Trophoblast cell (in vitro differentiated cells and primary cell): ENCODE data around the gene PLEKHJ1.
A peak's percentile ranks its signal among the peaks of the same experiment; 100 is the strongest.
"Not testable (repeated sequence)": the region's sequence is repeated elsewhere in the genome, so short reads cannot be mapped to it uniquely, and the experiment has no call there.

ENCODE experiments used
- DNase-seq, 2 donors: peaks; one replicate each; pipeline ENCODE4 v3.0.0-alpha.2; 2016
- H2AFZ ChIP-seq: 2 replicates; pipeline ENCODE4 v1.6.1; 2013; ENCODE audit warnings: low read length, moderate library complexity, mild to moderate bottlenecking; ENCODE audit not compliant: insufficient read depth, poor library complexity
- H2AK5ac ChIP-seq: 2 replicates; pipeline ENCODE4 v1.6.1; 2013; ENCODE audit warnings: mild to moderate bottlenecking, low read length
- H2BK120ac ChIP-seq: 2 replicates; pipeline ENCODE4 v1.6.1; 2013; ENCODE audit warnings: low read length, mild to moderate bottlenecking, moderate library complexity; ENCODE audit not compliant: insufficient read depth, poor library complexity
- H2BK12ac ChIP-seq: 2 replicates; pipeline ENCODE4 v1.6.1; 2013; ENCODE audit warnings: mild to moderate bottlenecking, low read length, moderate library complexity
- H2BK5ac ChIP-seq: 2 replicates; pipeline ENCODE4 v1.6.1; 2013; ENCODE audit warnings: low read length, low read depth, moderate library complexity, mild to moderate bottlenecking; ENCODE audit not compliant: poor library complexity
- H3K14ac ChIP-seq: 2 replicates; pipeline ENCODE4 v1.6.1; 2013; ENCODE audit warnings: mild to moderate bottlenecking, low read length
- H3K18ac ChIP-seq: 2 replicates; pipeline ENCODE4 v1.6.1; 2013; ENCODE audit warnings: mild to moderate bottlenecking, low read length
- H3K23ac ChIP-seq: 2 replicates; pipeline ENCODE4 v1.6.1; 2013; ENCODE audit warnings: low read length
- H3K27ac ChIP-seq: 2 replicates; pipeline ENCODE4 v1.5.1; 2013; ENCODE audit warnings: low read depth, mild to moderate bottlenecking, inconsistent platforms, low read length, moderate library complexity
- H3K27me3 ChIP-seq: 2 replicates; pipeline ENCODE4 v1.6.1; 2013; ENCODE audit warnings: inconsistent platforms, mild to moderate bottlenecking, low read length, moderate library complexity; ENCODE audit not compliant: insufficient read depth
- H3K36me3 ChIP-seq, 2 experiments: 1 replicate in 1 of 2; 2 replicates in 1 of 2; pipeline ENCODE4 v1.6.1; 2013; ENCODE audit warnings: low read length in 2 of 2, mild to moderate bottlenecking in 2 of 2, moderate library complexity in 1 of 2; ENCODE audit not compliant: insufficient read depth in 2 of 2, control insufficient read depth in 1 of 2
- H3K4ac ChIP-seq: 2 replicates; pipeline ENCODE4 v1.6.1; 2013; ENCODE audit warnings: low read depth, mild to moderate bottlenecking, low read length, moderate library complexity
- H3K4me1 ChIP-seq, 2 experiments: 1 replicate in 1 of 2; 2 replicates in 1 of 2; pipeline ENCODE4 v1.6.1; 2013; ENCODE audit warnings: low read length in 2 of 2, mild to moderate bottlenecking in 2 of 2, moderate library complexity in 1 of 2; ENCODE audit not compliant: insufficient read depth in 2 of 2, control insufficient read depth in 1 of 2
- H3K4me2 ChIP-seq: 2 replicates; pipeline ENCODE4 v1.6.1; 2013; ENCODE audit warnings: inconsistent platforms, mild to moderate bottlenecking, low read length, moderate library complexity
- H3K4me3 ChIP-seq: 2 replicates; pipeline ENCODE4 v1.5.1; 2013; ENCODE audit warnings: mild to moderate bottlenecking, low read depth, low read length, inconsistent platforms
- H3K79me1 ChIP-seq: one replicate; pipeline ENCODE4 v1.6.1; 2013; ENCODE audit warnings: low read length
- H3K79me2 ChIP-seq: 2 replicates; pipeline ENCODE4 v1.6.1; 2013; ENCODE audit warnings: low read length, mild to moderate bottlenecking; ENCODE audit not compliant: control insufficient read depth, insufficient read depth, poor library complexity
- H3K9ac ChIP-seq: 2 replicates; pipeline ENCODE4 v1.6.1; 2013; ENCODE audit warnings: mild to moderate bottlenecking, low read length
- H3K9me3 ChIP-seq: 2 replicates; pipeline ENCODE4 v1.6.1; 2013; ENCODE audit warnings: low read depth, mild to moderate bottlenecking, control low read depth, inconsistent platforms, low read length; ENCODE audit not compliant: insufficient read depth
- H4K12ac ChIP-seq: 2 replicates; pipeline ENCODE4 v1.6.1; 2013; ENCODE audit warnings: low read depth, mild to moderate bottlenecking, low read length, moderate library complexity
- H4K8ac ChIP-seq: 2 replicates; pipeline ENCODE4 v1.6.1; 2013; ENCODE audit warnings: low read depth, mild to moderate bottlenecking, low read length, moderate library complexity
- H4K91ac ChIP-seq: one replicate; pipeline ENCODE4 v1.6.1; 2013; ENCODE audit warnings: low read depth, mild to moderate bottlenecking, low read length, moderate library complexity
- WGBS: extraction: QIAGEN DNeasy Blood & Tissue Kit; methylation state at CpG from one replicate; pipeline ENCODE4 v1.1.7; 2013; ENCODE audit warnings: missing lambda C conversion rate; ENCODE audit not compliant: insufficient read length, insufficient coverage; ENCODE audit errors: extremely low coverage; 5-methylcytosine and 5-hydroxymethylcytosine counted together

Gene PLEKHJ1

GRCh38 chr19:2281265-2282061 is 45.3 kb upstream of the PLEKHJ1 start:
- H2AK5ac ChIP-seq, result peak overlapping the region; percentile 47
- H3K27me3 ChIP-seq, H2BK12ac ChIP-seq, H4K8ac ChIP-seq, H4K91ac ChIP-seq, H3K9me3 ChIP-seq, H3K4ac ChIP-seq, H2BK5ac ChIP-seq, H3K36me3 ChIP-seq, H3K79me1 ChIP-seq, H3K9ac ChIP-seq, H3K14ac ChIP-seq, H4K12ac ChIP-seq, H3K4me3 ChIP-seq, H3K4me1 ChIP-seq, H3K79me2 ChIP-seq, H3K27ac ChIP-seq, H3K23ac ChIP-seq, DNase-seq, H2BK120ac ChIP-seq: not testable (repeated sequence)
- peak overlapping the region; percentile 21 for H3K18ac ChIP-seq
- peak overlapping the region; percentile 52 for H3K4me2 ChIP-seq
- H2AFZ ChIP-seq, result peak overlapping the region; percentile 59
- no CpG with 5 or more reads among the region's 16 CpGs for WGBS

- Histone ChIP-seq H2BK12ac (no peak overlapping the region), H2AFZ (no peak overlapping the region), H3K18ac (no peak overlapping the region), H3K14ac (no peak overlapping the region), H3K27me3 (no peaks in the 10 kb centered on the region), H3K4me1 (peaks cover 7 to 8% of the 10 kb centered on the region in 2 experiments), H3K79me1 (peaks cover 3% of the 10 kb centered on the region), H2AK5ac (no peak overlapping the region), H3K36me3 (peaks cover 4 to 7% of the 10 kb centered on the region in 2 experiments), H3K4me2 (no peak overlapping the region), H4K8ac (no peak overlapping the region), H2BK120ac (no peak overlapping the region), H3K9ac (no peak overlapping the region), H3K4me3 (no peak overlapping the region), H4K91ac (no peak overlapping the region), H4K12ac (no peak overlapping the region), H3K4ac (no peak overlapping the region), H3K23ac (no peak overlapping the region), H3K79me2 (no peaks in the 10 kb centered on the region), H3K9me3 (no peaks in the 10 kb centered on the region), H3K27ac (no peak overlapping the region), H2BK5ac (no peak overlapping the region)
- WGBS, result no CpG with 5 or more reads among the region's 26 CpGs
- no peak for DNase-seq
These were observed 44.6 kb upstream of the PLEKHJ1 start for GRCh38 chr19:2280633-2281264.

DNA sequence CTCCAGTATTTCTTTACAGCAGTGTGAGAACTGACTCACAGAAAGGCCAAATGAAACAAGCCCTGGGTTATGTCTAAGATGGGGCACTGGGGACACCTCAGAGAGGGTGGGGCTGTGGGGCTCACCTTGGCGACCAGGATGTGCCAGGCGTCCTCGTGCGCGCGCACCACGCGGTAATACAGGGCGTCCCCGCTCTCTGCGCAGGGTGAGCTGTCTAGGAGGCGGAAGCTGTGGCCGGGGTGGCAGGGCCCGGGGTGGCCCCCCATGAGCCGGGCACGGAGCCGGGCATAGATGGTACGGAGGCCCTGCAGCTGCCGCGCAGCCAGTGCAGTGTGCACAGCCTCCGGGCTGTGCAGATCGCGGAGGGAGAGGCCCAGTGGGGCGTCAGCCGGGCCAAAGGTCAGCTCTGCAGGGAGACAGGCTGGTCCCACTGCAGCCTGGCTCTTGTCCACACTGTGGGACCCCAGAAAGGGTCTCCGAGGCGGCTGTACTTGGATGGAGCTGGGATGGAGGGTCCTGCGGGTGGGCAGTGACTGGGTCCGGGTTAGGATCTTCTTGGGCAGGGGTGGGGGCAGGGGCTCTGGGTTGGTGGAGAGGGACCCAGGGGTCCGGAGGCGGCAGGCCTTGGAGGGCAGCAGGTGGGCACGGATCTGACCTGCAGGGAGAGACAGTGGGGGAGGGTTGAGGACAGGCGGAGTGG is 42.5 kb upstream of the PLEKHJ1 start:
- DNase-seq, result no peak
- Histone ChIP-seq H3K79me2 (no peaks in the 10 kb centered on the region), H4K8ac (no peak overlapping the region), H2BK120ac (no peak overlapping the region), H3K23ac (no peak overlapping the region), H3K4me1 (peaks cover 10 to 14% of the 10 kb centered on the region in 2 experiments), H3K27me3 (no peaks in the 10 kb centered on the region), H4K91ac (no peak overlapping the region), H2BK5ac (no peak overlapping the region), H3K36me3 (peaks cover 9 to 18% of the 10 kb centered on the region in 2 experiments), H3K4me3 (no peak overlapping the region), H3K27ac (no peak overlapping the region), H3K14ac (no peak overlapping the region), H4K12ac (no peak overlapping the region), H3K4me2 (no peak overlapping the region), H3K9me3 (no peaks in the 10 kb centered on the region), H3K79me1 (peaks cover 3% of the 10 kb centered on the region), H2AK5ac (no peak overlapping the region), H3K9ac (no peak overlapping the region), H2BK12ac (no peak overlapping the region), H3K18ac (no peak overlapping the region), H2AFZ (no peak overlapping the region), H3K4ac (no peak overlapping the region)
- WGBS, result no CpG with 5 or more reads among the region's 33 CpGs

- no peak overlapping the region for H3K9ac ChIP-seq
- no peak overlapping the region for H3K4me3 ChIP-seq
- no peaks in the 10 kb centered on the region for H3K27me3 ChIP-seq
- H2AK5ac ChIP-seq, result no peak overlapping the region
- no peak overlapping the region for H4K91ac ChIP-seq
- H3K27ac ChIP-seq, result no peak overlapping the region
- no peak overlapping the region for H2BK12ac ChIP-seq
- no peak overlapping the region for H2BK120ac ChIP-seq
- peaks cover 3% of the 10 kb centered on the region for H3K79me2 ChIP-seq
- H3K18ac ChIP-seq, result no peak overlapping the region
- no peak for DNase-seq
- H3K14ac ChIP-seq, result no peak overlapping the region
- H4K12ac ChIP-seq, result no peak overlapping the region
- no peak overlapping the region for H2BK5ac ChIP-seq
- H3K4ac ChIP-seq, result no peak overlapping the region
- peaks cover 13 to 14% of the 10 kb centered on the region in 2 experiments for H3K4me1 ChIP-seq
- no peak overlapping the region for H2AFZ ChIP-seq
- peaks cover 5% of the 10 kb centered on the region for H3K79me1 ChIP-seq
- no peak overlapping the region for H4K8ac ChIP-seq
- H3K4me2 ChIP-seq, result no peak overlapping the region
- no peaks in the 10 kb centered on the region for H3K9me3 ChIP-seq
- peaks cover 23 to 31% of the 10 kb centered on the region in 2 experiments for H3K36me3 ChIP-seq
- no CpG with 5 or more reads among the region's 9 CpGs for WGBS
- no peak overlapping the region for H3K23ac ChIP-seq
These were observed 41.0 kb upstream of the PLEKHJ1 start for GRCh38 chr19:2277138-2277537.
